GM18519 (cell line): ENCODE data around the gene OSGIN1.

Experiments used
- ATAC-seq: cut with Tn5 transposase; IDR thresholded peaks from one replicate; pipeline ENCODE4 v1.9.1; 2021; ENCODE audit warnings: mild to moderate bottlenecking, moderate library complexity; ENCODE audit not compliant: unreplicated experiment, low FRiP score

The OSGIN1 gene

GRCh38 chr16:83952940-83953795, at the start of gene OSGIN1:
TSS of gene OSGIN1 (plus strand) at chr16:83953240. CDS start at chr16:83957672, 4,432 bp downstream.
- peak; percentile 44 for ATAC-seq

- ATAC-seq = no peak
Observed at GRCh38 chr16:83903751-83904150, 49.3 kb upstream of the OSGIN1 start.

DNA sequence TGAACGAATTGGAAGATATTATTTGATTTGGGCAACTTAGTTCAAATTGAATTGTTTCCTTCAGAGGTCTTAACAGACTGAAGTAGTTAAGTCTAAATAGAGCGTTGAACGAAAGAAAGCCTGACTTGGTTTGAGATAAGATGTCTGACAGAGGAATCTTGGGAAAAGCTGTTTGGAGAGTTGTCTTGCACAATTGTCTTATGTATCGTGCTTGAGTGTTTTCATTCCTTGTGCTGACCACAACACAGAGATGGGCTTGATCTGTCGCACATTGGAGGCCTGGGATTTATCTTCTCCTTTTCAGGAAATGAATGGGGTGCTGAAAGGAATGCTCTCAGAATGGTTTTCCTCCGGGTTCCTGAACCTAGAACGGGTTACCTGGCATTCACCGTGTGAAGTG, 46.4 kb upstream of the OSGIN1 start:
- no peak for ATAC-seq

DNA sequence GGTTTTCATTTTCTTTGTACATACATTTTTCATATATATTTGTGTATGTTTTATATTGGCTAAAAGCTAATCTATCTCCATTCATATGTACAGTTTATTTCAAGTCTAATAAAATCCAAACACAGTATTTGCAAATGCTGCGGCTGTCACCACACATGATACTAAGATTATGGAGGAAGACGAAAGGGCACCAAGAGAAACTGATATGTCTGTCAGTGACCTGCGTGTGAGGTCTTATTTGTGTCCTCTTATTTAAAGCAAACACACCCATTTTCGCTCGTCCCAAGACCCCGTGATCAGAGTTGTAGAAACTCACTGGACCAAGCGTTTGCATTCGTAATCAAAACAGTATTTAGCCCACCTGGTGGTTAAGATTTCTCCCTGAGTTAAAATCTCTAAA, 45.9 kb upstream of the OSGIN1 start:
- no peak for ATAC-seq

GRCh38 chr16:83907631-83908250, 45.3 kb upstream of the OSGIN1 start:
- no peak for ATAC-seq

GRCh38 chr16:83908798-83909197, 44.2 kb upstream of the OSGIN1 start:
- ATAC-seq = no peak

DNA sequence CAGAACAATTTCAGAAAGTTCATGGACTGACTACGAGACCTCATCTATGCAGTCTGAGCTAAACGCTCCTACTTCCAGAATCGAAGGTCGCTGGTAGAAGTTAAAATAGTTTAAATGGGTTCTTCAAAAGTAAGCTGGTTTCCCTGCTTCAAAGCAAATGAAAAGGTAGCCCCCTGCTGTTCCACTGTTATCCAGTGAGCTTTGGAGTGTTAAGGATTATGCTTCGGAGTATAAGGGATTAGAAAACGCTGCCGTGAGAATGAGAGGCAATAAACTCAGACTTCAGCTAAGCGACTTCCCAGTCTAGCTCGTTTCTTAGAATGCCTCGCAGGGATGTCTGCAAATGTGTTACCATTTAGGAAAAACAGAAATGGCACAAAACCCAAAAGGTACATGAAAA, 41.8 kb upstream of the OSGIN1 start:
- ATAC-seq = no peak

- ATAC-seq = no peak
Observed at GRCh38 chr16:83912519-83913244, 40.4 kb upstream of the OSGIN1 start.

DNA sequence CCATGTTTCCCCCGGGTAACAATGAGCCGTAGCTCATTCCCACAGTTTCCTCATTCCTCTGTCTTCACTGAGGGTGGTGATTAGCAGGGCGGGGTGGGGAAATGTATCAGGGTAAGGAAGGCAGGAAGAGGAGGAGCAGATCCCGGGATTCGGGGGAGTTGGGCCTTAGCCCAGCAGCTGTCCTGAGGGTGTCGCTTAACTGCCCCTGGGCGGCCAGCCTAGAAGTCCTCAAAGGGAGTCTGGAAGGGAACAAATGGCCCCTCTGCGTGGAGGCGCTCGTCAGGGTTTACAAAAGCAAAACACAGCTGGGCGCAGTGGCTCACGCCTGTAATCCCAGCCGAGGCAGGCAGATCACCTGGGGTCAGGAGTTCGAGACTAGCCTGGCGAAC, 39.8 kb upstream of the OSGIN1 start:
- ATAC-seq = no peak

GRCh38 chr16:83914091-83914710, 38.8 kb upstream of the OSGIN1 start:
- ATAC-seq = no peak

DNA sequence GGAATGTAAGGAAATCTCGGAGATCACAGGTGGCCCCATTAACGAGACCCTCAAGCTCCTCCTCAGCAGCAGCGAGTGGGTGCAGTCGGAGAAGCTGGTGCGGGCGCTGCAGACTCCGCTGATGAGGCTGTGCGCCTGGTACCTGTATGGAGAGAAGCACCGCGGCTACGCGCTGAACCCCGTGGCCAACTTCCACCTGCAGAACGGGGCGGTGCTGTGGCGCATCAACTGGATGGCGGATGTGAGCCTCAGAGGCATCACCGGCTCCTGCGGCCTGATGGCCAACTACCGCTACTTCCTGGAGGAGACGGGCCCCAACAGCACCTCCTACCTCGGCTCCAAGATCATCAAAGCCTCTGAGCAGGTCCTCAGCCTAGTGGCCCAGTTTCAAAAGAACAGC, 38.0 kb upstream of the OSGIN1 start:
- no peak for ATAC-seq

DNA sequence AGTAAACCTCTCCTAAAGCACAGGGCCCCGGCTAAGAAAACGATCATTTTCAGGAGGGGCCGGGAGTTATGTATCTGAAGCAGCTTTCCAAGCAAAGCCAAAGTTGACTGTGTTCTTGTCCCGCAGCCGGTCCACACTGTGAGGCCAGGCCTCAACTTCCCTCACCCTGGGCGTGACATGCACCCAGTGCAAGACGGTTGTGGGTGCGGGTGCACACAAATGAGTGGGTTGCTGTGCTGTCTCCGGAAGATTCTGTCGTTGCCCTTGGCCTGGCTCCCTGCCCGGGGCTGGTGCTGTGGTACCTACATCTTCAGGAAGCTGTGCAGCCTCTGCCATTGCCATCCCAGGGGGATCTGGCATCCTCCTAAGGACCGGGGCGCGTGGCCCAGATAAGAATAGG, 37.5 kb upstream of the OSGIN1 start:
- no peak for ATAC-seq

DNA sequence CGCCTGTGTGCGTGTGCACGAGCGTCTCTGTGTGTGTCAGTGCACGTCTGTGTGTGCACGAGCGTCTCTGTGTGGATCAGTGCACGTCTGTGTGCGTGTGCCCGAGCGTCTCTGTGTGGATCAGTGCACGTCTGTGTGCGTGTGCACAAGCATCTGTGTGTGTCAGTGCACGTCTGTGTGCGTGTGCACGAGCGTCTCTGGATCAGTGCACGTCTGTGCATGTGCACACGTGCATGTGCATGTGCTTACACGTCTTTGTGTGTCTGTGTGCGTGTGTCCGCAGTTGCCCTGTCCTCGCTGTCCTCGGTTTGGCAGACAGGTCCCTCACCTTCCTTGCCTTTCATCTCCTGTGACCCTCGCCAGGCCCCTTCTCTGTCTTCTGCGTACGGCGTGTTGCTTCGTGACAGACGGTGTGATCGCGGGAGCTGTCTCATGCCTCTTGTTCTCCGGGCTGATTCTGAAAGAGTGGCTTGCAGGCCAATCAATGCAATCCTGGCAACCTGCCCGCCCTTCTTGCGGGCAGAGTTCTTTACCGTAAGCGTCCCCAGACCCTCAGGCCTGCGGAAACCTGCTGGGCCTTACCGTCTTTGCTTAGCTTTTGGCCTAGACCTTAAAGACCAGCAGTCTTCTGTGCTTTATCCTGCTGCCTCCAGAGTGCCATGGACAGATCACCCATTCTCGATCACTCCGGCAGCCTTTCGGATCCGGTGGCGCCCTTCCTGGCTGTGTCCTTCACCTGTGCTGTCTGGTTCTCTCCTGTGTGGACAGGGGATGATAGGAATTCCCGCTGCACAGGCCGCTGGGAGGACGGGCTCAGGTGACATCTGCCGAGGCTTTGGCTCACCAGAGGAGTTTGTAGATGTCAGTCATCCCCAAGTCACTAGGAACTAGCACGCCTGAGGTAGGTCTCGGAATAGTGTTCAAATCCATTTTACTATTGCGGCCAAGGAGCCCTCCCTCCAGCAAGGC, 35.6 kb upstream of the OSGIN1 start:
- ATAC-seq = no peak

GRCh38 chr16:83920894-83921491, 32.0 kb upstream of the OSGIN1 start:
- no peak for ATAC-seq

DNA sequence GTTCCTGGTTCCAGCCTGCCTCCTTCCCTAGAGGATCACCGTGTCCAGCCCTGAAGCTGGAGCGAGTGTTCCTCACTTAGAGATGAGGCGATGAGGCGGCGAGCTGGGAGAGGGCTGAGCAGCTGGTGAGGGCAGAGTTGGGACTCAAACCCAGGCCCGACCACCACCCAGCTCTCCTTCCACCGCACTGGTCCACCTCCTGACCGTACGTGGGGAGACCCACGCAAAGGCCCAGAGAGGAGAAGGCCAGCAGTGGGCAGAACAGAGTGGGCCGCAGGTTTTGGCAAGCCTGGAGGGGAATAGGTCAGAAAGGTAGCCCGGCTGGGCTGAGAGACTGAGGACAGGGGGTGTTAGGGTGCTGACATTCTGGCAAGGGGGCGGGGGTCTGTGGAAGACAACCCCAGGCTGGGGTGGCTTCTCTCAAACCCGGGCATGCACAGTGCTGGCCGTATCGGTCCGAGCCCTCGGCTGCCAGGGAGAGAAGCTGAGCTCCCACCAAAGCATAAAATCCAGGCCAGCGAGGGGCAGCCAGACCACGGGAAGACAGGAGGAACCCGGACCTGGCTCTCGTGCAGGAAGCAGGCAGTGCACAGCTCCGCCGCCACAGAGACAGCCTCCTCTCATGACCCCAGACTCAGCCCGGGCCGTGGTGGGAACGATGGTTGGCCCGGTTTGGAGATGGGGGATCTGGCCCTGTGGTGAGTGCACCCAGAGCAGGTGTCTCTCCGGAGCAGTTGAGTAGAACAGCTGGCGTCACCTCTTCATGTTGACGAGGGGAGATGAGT, 29.3 kb upstream of the OSGIN1 start:
- ATAC-seq = no peak

GRCh38 chr16:83924686-83925085, 28.4 kb upstream of the OSGIN1 start:
- no peak for ATAC-seq

DNA sequence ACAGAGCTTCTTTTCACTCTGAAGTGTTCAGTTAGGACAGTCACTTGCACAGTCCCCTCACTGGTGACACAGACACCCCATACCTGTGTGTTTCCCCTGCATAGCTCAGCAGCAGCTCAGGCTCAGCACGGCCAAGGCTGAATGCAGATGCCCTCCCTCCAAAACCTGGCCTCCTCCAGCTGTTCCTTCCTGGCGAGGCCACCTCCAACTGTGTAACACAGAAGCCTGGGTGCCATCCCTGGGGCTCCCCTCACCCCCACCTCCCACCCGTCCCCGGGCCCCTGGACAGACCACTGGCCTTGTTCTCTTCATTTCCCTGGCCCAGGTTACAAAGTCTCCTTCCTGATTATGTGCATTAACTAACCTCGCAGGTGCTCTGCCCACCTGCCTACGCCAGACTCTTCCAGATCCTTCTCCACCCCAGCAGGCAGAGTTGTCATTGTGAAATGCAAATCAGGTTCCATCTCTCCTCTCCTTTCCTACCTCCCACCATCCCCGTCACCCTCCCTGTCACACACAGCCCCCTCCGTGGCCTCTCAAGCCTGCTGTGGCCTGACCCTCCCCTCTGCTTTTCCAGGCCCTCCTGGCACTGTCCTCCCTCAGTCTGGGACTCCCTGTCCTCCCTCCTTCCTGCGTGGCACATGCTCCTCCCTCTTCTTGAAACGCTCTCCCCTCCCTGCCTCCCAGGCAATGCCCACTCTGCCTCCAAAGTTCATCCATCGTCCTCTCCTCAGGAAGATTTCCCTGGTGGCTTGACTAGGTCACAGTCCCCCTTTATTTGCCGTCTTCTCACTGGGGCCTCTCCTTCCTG, 27.7 kb upstream of the OSGIN1 start:
- ATAC-seq = no peak
